ENCODE results near the gene COQ9.
"Not testable (repeated sequence)": the region's sequence is repeated elsewhere in the genome, so short reads cannot be mapped to it uniquely, and the experiment has no call there.

Gene COQ9

GRCh38 chr16:57426356-57426755 lies 20.9 kb upstream of the COQ9 start:
- DNase-seq (ENCODE audit: low read depth, low spot score) = no peak

- DNase-seq (ENCODE audit: low read depth, low spot score) = no peak
These were observed 20.0 kb upstream of the COQ9 start for GRCh38 chr16:57427307-57427706.

- DNase-seq (ENCODE audit: low read depth, low spot score) = no peak
These were observed 19.5 kb upstream of the COQ9 start for GRCh38 chr16:57427824-57428223.

- no peak for DNase-seq (ENCODE audit: low read depth, low spot score)
These were observed 16.3 kb upstream of the COQ9 start for GRCh38 chr16:57430955-57431354.

GRCh38 chr16:57432505-57432904 lies 14.8 kb upstream of the COQ9 start:
- DNase-seq (ENCODE audit: low read depth, low spot score) = no peak

- no peak for DNase-seq (ENCODE audit: low read depth, low spot score)
These were observed 14.3 kb upstream of the COQ9 start for GRCh38 chr16:57432989-57433388.

GRCh38 chr16:57434003-57434402 lies 13.3 kb upstream of the COQ9 start:
- no peak for DNase-seq (ENCODE audit: low read depth, low spot score)

- no peak for DNase-seq (ENCODE audit: low read depth, low spot score)
These were observed 11.4 kb upstream of the COQ9 start for GRCh38 chr16:57435838-57436237.

GRCh38 chr16:57439947-57440346 lies 7.3 kb upstream of the COQ9 start:
- not testable (repeated sequence) for DNase-seq (ENCODE audit: low read depth, low spot score)

- DNase-seq (ENCODE audit: low read depth, low spot score) = not testable (repeated sequence)
These were observed 6.7 kb upstream of the COQ9 start for GRCh38 chr16:57440551-57440950.

GRCh38 chr16:57444711-57445110 lies 2.6 kb upstream of the COQ9 start:
- DNase-seq (ENCODE audit: low read depth, low spot score) = no peak

- no peak for DNase-seq (ENCODE audit: low read depth, low spot score)
These were observed 1.8 kb upstream of the COQ9 start for GRCh38 chr16:57445510-57445909.

GRCh38 chr16:57446531-57447185 lies 621 bp upstream of the COQ9 start:
- no peak for DNase-seq (ENCODE audit: low read depth, low spot score)

GRCh38 chr16:57452021-57452420 lies 4.7 kb downstream of the COQ9 start:
- no peak for DNase-seq (ENCODE audit: low read depth, low spot score)

- peak; percentile 89 for DNase-seq (ENCODE audit: low read depth, low spot score)
These were observed 15.1 kb downstream of the COQ9 start, which contains the start of gene POLR2C for GRCh38 chr16:57462209-57462977. Gene POLR2C, plus strand, starts transcription at chr16:57462679. Its CDS starts 46 bp downstream, at chr16:57462725.

- no peak for DNase-seq (ENCODE audit: low read depth, low spot score)
These were observed 15.7 kb downstream of the COQ9 start for GRCh38 chr16:57462978-57463362.

- no peak for DNase-seq (ENCODE audit: low read depth, low spot score)
These were observed 17.2 kb downstream of the COQ9 start for GRCh38 chr16:57464523-57464922.

GRCh38 chr16:57468346-57468745 lies 21.1 kb downstream of the COQ9 start:
- no peak for DNase-seq (ENCODE audit: low read depth, low spot score)

GRCh38 chr16:57469046-57469445 lies 21.8 kb downstream of the COQ9 start:
- DNase-seq (ENCODE audit: low read depth, low spot score) = no peak

GRCh38 chr16:57469917-57470470 lies 22.7 kb downstream of the COQ9 start:
- DNase-seq (ENCODE audit: low read depth, low spot score) = no peak

GRCh38 chr16:57470711-57471110 lies 23.4 kb downstream of the COQ9 start:
- no peak for DNase-seq (ENCODE audit: low read depth, low spot score)

- DNase-seq (ENCODE audit: low read depth, low spot score) = no peak
These were observed 23.9 kb downstream of the COQ9 start for GRCh38 chr16:57471209-57471608.
